Glutamatergic neuron (in vitro differentiated cells): ENCODE results near the gene NLRP12. TPM values are rescaled to one million over a fixed set of nuclear protein-coding genes. Genes with fewer than 3 reads are reported as not detected.

ENCODE experiments used
- DNase-seq: peaks from one replicate; pipeline ENCODE4 v3.0.0; 2022
- H3K27ac Mint-ChIP-seq: one replicate; pipeline ENCODE4 v1.8.0; 2020; ENCODE audit warnings: mild to moderate bottlenecking, mixed read lengths, inconsistent platforms; ENCODE audit not compliant: unreplicated experiment
- H3K27me3 Mint-ChIP-seq: one replicate; pipeline ENCODE4 v1.8.0; 2020; ENCODE audit warnings: mild to moderate bottlenecking, moderate library complexity, mixed read lengths, inconsistent platforms; ENCODE audit not compliant: unreplicated experiment
- H3K36me3 Mint-ChIP-seq: one replicate; pipeline ENCODE4 v1.8.0; 2020; ENCODE audit warnings: mild to moderate bottlenecking, mixed read lengths, inconsistent platforms; ENCODE audit not compliant: unreplicated experiment
- H3K4me1 Mint-ChIP-seq: one replicate; pipeline ENCODE4 v1.8.0; 2020; ENCODE audit warnings: mild to moderate bottlenecking, low read depth, mixed read lengths, inconsistent platforms; ENCODE audit not compliant: unreplicated experiment
- H3K4me3 Mint-ChIP-seq: one replicate; pipeline ENCODE4 v1.8.0; 2020; ENCODE audit warnings: mild to moderate bottlenecking, mixed read lengths, inconsistent platforms; ENCODE audit not compliant: unreplicated experiment
- H3K9me3 Mint-ChIP-seq: one replicate; pipeline ENCODE4 v1.8.0; 2020; ENCODE audit warnings: mild to moderate bottlenecking, moderate library complexity, mixed read lengths, inconsistent platforms; ENCODE audit not compliant: unreplicated experiment
- total RNA-seq: library from RNA; stranded (reverse); fragmentation: NEBNext Ultra II Directional; extraction: Animal tissue kit (Norgen Biotek cat#: 25700); gene quantifications from one replicate; pipeline ENCODE4 v1.2.1, GENCODE V29; 2021; ENCODE audit not compliant: unreplicated experiment
- TF ChIP-seq, protein P1 (sequence below): fragments of 200-600 bp; sonication (generic); IDR thresholded peaks from one replicate; pipeline ENCODE4 v1.5.0; 2021; ENCODE audit not compliant: partially characterized antibody, unreplicated experiment

The NLRP12 gene
- total RNA-seq, 1 donor from 2014 or later, result 0.12 TPM

- H3K4me3 Mint-ChIP-seq, result no peak overlapping the region
- no peaks in the 10 kb centered on the region for H3K9me3 Mint-ChIP-seq
- TF ChIP-seq, protein P1, sequence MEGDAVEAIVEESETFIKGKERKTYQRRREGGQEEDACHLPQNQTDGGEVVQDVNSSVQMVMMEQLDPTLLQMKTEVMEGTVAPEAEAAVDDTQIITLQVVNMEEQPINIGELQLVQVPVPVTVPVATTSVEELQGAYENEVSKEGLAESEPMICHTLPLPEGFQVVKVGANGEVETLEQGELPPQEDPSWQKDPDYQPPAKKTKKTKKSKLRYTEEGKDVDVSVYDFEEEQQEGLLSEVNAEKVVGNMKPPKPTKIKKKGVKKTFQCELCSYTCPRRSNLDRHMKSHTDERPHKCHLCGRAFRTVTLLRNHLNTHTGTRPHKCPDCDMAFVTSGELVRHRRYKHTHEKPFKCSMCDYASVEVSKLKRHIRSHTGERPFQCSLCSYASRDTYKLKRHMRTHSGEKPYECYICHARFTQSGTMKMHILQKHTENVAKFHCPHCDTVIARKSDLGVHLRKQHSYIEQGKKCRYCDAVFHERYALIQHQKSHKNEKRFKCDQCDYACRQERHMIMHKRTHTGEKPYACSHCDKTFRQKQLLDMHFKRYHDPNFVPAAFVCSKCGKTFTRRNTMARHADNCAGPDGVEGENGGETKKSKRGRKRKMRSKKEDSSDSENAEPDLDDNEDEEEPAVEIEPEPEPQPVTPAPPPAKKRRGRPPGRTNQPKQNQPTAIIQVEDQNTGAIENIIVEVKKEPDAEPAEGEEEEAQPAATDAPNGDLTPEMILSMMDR, result no peak
- no peak for DNase-seq
- no peak overlapping the region for H3K27ac Mint-ChIP-seq
- no peaks in the 10 kb centered on the region for H3K4me1 Mint-ChIP-seq
- H3K27me3 Mint-ChIP-seq, result no peaks in the 10 kb centered on the region
- H3K36me3 Mint-ChIP-seq, result no peaks in the 10 kb centered on the region
Measured at GRCh38 chr19:53801257-53801656, 22.9 kb downstream of the NLRP12 start.

- Mint-ChIP-seq H3K27me3 (no peaks in the 10 kb centered on the region), H3K9me3 (no peaks in the 10 kb centered on the region), H3K27ac (no peak overlapping the region), H3K36me3 (no peaks in the 10 kb centered on the region), H3K4me3 (no peak overlapping the region), H3K4me1 (no peaks in the 10 kb centered on the region)
- DNase-seq, result no peak
- TF ChIP-seq, protein P1, result no peak
Measured at GRCh38 chr19:53795019-53795418, 29.1 kb downstream of the NLRP12 start.

DNA sequence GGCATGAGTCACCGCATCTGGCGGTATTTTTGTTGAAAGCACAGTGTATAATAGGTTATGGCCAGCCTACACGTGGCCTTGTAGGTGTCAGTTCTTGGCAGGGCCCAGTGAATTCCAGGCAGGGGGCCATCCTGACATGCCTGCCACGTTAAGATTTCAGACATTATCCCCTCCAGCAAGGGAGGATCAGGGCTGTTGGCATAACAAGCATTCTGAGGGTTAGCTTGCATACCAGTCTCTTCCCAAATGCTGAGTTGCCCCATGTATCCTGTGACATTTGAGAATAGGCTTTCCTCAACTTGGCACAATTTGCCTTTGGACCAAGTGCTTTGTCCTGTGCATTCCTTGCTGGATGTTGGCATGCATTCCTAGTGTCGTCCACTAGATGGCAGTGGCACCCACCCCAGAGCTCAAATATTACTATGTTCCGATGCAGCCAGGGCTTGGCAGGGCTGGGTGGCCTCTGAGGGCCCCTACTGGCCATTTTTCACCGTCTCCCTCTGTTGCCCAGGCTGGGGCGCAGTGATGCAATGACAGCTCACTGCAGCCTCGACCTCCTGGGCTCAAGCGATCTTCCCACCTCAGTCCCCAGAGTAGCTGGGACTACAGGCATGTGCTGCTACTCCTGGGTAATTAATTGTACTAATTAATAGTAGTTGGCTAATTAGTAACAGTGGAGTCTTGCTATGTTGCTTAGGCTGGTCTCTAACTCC, 31.2 kb downstream of the NLRP12 start:
- no peaks in the 10 kb centered on the region for H3K36me3 Mint-ChIP-seq
- DNase-seq, result peak; percentile 89
- TF ChIP-seq, protein P1, result peak; percentile 96
- H3K27me3 Mint-ChIP-seq, result no peaks in the 10 kb centered on the region
- H3K27ac Mint-ChIP-seq, result no peak overlapping the region
- no peak overlapping the region for H3K4me3 Mint-ChIP-seq
- no peaks in the 10 kb centered on the region for H3K9me3 Mint-ChIP-seq
- H3K4me1 Mint-ChIP-seq, result no peaks in the 10 kb centered on the region

DNA sequence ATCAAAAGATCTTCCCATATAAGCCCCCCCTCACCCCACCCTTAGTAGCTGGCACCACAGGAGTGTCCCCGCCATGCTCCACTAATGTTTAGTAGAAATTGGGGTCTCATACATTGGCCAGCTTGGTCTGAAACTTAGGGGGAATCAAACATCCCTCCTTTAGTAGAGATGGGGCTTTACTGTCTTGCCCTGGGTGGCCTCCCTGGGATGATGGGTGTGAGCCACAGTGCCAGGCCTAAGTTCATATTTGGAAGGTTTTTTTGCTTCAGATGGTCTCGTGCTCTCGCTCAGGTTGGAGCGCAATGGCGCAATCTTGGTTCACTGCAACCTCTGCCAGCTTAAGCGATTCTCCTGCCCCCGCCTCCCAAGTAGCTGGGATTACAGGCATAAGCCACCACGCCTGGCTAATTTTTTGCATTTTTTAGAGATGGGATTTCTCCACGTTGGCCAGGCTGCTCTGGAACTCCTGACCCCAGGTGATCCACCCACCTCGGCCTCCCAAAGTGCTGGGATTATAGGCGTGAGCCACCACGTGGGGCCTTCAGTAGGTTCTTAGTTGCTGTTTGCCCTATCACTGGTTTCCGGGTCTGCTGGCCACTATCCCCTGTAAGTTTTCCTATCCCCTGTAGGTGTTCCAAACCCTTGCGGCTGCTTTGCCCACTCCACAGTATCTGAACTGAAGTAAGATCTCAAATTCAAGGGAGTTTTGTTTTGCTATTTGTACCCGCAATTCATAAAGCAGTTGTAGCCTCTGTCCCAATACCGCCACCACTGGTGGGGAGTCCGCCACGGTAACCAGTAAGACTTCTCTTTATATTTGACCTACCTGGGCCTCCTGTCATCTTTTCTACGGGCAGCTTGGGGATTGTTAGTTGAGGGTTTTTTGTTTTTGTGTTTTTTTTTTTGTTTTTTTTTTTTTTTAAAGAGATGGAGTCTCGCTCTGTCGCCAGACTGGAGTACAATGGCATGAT, 34.1 kb downstream of the NLRP12 start:
- no peaks in the 10 kb centered on the region for H3K4me1 Mint-ChIP-seq
- no peak overlapping the region for H3K27ac Mint-ChIP-seq
- no peak overlapping the region for H3K4me3 Mint-ChIP-seq
- no peak for DNase-seq
- no peaks in the 10 kb centered on the region for H3K27me3 Mint-ChIP-seq
- H3K9me3 Mint-ChIP-seq, result peaks cover 2% of the 10 kb centered on the region
- no peaks in the 10 kb centered on the region for H3K36me3 Mint-ChIP-seq
- TF ChIP-seq, protein P1, result no peak
